COR-L47 (cell line): ENCODE results near the gene SMIM9.
"Not testable (repeated sequence)": the region's sequence is repeated elsewhere in the genome, so short reads cannot be mapped to it uniquely, and the experiment has no call there.

Experiments
- DNase-seq: peaks from one replicate; lab custom pipeline; 2025; lab: John Stamatoyannopoulos, UW

Gene SMIM9

DNA sequence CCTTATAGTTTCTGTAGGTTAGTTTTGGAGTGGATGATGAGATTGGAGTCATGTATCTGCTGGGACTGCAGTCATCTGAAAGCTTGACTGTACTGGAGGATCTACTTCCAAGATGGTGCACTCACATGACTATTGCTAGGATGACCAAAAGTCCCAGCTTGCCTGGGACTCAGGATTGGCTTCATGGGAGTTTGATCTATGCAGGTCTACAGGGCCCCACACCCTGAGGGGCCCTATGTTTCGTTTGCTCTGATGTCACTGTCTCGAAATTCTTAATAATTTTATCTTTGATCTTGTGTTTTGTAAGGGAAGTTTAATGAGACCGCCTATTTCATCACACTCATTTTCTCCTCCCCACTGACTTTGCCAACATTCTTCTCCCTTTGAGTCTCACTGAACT, at the start of gene SMIM9:
TSS of gene SMIM9 (minus strand) at position 101 of the 400 bp plus-strand sequence. CDS start 3,806 bp downstream, outside the sequence.
- DNase-seq: no peak

DNA sequence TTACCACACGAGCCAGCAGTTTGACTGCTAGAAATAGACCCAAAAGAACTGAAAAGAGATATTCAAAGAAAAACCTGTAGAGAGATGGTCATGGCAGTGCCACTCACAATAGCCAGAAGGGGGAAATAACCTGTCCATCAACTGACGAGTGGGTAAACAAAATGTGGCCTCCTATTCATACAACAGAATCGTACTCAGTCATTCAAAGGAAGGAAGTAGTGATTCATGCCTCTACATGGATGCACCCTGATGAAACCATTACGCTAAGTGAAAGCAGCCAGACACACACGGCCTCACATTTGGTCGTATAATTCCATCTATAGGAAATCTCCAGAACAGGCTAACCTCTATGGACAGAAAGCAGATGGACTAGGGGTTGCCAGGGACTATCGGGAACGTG, 49.6 kb upstream of the SMIM9 start:
- DNase-seq: not testable (repeated sequence)

DNA sequence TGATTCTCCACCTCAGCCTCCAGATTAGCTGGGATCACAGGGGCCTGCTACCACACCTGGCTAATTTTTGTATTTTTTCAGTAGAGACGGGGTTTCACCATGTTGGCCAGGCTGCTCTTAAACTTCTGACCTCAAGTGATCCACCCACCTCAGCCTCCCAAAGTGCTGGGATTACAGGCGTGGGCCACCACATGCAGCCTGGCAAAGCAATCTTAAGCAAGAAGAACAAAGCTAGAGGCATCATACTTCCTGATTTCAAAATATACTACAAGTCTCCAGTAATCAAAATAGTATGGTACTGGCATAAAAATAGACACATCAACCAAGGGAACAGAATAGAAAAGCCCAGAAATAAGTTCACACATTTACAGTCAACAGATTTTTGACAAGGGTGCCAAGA, 38.9 kb upstream of the SMIM9 start:
- no peak for DNase-seq

DNA sequence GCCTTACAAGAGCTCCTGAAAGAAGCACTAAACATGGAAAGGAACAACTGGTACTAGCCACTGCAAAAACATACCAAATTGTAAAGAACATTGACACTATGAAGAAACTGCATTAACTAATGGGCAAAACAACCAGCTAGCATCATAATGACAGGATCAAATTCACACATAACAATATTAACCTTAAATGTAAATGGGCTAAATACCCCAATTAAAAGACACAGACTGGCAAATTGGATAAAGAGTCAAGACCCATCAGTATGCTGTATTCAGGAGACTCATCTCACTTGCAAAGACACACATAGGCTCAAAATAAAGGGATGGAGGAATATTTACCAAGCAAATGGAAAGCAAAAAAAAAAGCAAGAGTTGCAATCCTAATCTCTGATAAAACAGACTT, 34.1 kb upstream of the SMIM9 start:
- not testable (repeated sequence) for DNase-seq

DNA sequence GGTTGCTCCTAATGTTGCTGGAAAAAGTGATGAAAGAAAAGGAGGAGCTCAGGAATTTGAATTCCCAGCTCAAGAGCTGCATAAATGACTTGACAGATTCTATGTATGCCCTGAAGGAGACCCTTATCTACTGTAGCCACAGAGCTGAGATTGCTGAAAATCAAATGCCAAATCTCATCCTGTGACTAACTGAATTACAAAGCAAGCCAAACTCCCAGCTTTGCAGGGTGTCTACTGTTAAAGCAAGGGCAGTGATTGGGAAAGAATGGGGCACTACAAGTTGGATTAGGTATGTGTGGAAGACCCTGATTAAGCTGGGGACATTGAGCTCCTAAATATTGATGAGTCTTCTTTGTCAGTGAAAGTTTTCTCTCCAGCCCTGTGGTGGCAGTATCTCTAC, 20.8 kb upstream of the SMIM9 start:
- no peak for DNase-seq

DNA sequence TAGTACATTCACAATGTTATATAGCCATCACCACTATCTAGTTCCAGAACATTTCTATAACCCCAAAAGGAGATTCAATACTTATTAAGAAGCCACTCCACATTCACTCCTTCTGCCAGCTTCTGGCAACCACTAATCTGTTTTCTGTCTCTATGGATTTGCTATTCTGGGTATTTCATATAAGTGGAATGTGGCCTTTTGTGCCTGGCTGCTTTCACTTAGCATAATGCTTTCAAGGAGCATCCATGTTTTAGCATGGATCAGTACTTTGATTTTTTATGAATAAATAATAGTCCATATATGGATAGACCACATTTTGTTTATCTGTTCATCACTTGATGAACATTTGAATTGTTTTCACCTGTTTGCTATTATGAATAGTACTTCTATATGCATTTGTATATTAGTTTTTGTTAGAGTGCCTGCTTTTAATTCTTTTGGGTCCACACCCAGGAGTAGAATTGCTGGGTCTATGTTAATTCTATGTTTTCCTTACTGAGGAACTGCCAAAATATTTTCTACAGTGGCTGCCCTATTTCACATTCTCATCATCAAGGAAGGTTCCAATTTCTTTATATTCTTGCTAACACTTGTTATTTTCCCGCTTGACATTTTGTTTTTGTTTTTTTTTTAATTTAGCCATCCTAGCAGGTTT, 16.6 kb upstream of the SMIM9 start:
- no peak for DNase-seq

DNA sequence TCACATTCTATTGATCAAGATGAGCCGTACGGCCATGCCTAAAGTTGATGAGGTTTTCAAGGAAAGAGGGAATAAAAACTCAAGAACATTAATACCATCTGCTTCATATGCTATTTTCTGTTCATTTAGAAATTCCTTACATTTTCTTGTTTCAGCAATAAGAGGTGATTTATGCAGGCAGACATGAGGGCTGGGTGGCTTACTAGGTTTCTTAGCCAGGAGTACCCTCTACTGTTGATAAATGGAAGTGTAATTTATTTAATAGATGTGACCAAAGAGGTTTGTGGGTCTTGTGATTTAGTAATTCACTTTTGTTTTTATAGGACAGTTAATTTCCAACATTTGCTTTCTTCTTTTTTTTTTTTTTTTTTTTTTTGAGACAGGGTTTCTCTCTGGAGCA, 6.4 kb upstream of the SMIM9 start:
- peak; percentile 17 for DNase-seq

DNA sequence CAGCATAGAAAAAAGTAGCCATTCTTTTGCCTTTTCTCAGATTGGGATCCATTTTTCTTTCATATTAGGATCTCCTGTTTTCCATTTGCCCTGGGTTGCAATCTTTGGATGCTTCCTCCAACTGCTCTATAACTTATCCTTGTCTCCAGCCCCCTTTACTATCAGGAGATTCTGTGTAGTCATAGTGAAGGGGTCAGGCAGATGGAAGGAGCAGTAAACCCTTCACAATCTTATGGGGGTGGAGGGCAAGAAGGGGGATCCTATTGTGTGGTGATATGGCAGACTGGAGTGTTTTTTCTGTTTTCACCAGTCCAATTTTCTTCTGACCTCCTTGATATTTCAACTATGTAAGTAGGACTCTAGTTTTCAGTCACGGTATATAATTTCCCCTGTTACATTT, 1.7 kb upstream of the SMIM9 start:
- DNase-seq: no peak

DNA sequence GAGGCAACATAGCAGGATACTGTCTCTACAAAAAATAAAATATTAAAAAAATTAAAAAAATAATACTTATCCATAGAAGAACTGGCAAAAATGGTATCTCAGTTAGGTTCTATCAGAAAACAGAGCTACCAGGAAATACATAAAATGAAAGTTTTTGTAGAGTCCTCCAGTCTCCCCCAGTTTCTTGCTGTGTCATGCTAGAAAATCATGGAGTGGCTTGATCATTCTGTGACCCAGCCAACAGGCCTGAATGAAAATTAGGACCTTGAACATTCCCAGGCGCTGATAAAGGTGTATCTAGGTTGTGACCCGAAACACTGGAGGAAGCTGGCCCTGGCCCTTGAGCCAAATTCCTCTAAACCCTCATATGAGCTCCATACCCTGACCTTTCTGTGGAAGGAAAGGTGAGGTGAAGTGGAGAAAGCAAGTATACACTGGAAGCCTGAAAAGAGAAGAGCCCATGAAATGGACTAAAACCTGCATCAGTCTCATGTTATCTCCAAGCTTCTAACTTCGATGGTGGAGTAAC, 652 bp downstream of the SMIM9 start:
- no peak for DNase-seq

DNA sequence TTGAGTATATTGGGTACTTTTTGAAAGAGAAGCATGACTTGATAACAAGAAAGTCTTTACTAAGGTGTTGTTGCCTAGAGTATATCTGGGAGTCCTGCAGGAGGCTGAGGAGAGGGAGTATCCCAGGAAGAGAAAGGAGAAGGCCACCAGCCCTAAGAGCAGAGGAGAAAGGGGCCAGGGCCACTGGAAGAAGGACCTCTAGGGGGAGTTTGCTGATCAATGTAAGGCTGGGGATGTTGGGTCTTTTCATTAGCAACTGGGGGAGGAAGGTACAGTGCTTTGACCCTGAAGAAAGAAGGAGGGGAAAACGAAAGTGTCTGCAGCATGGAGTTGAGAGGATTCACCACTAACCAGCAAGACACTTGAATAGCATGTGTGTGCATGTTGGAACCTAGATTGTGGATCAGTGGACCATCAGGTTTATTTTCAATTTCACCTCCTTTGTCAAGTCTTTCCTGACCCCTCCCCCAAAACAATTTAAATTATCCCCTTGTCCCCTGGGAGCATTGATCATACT, 4.5 kb downstream of the SMIM9 start:
- no peak for DNase-seq

DNA sequence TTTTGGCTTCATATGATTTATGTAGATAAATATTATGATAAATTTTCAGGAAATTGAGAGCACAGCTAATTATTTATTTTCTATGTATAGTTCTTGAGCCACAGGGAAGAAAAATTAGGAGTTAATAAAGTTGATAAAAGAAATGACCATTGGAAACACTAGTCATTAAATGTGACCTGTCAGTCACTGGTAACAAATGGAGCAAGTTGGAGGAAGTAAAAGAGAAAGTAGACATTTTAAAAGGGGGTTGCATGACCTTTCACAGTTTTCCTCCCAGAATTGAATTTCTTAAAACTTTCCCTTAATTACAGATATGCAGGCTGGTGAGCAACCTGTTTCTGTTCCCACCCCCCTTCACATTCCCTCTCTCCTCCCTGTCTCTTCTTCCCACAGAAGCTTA, 5.3 kb downstream of the SMIM9 start:
- DNase-seq: no peak

DNA sequence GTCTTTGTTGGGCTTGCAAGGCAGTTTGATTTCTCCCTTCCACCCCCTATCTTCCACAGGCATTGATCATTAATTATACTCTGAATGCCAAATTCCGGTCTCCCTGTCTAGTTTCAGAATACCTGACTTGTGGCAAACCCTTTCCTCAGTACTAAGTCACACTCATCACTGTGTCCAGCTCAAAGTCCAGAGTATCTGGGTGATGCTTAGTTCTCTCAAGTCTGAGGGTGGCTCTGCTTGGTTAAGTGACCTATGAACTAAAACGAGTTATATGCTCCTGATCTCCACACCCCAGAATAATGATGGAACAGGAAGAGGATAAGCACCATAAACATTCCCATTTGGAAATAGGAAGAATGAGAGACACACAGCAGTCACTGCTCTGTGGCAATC, 6.5 kb downstream of the SMIM9 start:
- DNase-seq: no peak

DNA sequence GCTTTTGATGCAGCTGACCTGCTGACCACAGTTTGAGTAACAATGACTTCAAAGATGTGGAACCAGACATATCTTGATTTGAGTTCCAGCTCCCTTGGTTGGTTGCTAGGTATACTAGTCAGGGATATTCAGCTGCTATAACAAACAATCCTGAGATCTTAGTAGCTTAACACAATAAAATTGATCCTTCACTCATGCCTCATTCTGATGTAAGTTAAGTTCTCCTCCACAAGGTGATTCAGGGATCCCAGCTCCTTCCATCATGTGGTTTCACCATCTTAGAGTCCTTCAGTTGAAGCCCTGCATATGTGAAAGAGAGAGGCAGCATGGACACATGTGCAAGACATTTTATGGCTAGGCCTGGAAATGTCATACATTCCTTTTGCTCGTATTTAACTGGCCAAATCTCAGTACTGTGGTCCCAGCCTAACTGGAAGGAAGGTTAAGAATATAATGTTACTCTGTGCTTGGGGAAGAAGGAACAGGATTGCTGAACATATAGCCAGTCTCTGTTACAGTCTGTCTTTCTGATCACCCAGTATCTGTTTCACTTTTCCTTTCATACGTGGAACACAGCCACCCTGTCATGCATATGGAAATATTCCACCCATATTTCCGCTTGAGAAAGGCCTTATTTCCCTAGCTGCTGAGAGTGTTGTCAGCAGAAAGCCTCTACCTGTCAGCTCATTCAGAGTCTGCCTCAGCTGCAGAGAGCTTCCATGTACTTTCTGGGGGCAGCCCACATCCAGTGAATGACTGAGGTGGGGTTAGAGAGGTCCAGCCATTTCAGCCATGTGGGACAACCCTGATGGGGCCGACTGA, 7.1 kb downstream of the SMIM9 start:
- no peak for DNase-seq

DNA sequence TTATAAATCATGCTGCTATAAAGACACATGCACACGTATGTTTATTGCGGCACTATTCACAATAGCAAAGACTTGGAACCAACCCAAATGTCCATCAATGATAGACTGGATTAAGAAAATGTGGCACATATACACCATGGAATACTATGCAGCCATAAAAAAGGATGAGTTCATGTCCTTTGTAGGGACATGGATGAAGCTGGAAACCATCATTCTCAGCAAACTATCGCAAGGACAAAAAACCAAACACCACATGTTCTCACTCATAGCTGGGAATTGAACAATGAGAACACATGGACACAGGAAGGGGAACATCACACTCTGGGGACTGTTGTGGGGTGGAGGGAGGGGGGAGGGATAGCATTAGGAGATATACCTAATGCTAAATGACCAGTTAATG, 8.9 kb downstream of the SMIM9 start:
- DNase-seq: not testable (repeated sequence)

DNA sequence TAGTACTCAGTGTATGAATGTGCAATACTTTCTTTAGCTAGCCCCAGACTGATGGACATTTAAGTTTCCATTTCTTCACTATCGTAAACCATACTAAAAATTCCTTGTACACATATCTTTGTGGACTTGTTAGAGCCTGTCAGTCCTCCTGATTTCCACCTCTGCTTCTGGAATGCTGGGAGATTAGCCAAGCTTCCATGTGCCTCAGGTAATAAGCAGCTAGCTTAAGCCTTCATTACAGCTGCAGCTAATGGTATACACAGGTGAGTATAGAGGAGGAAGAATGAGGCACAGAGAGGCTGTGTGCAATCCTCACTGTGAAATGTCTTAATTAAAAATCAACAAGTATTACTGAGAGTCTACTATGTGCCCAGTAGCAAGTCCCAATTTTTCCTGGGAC, 9.8 kb downstream of the SMIM9 start:
- no peak for DNase-seq

DNA sequence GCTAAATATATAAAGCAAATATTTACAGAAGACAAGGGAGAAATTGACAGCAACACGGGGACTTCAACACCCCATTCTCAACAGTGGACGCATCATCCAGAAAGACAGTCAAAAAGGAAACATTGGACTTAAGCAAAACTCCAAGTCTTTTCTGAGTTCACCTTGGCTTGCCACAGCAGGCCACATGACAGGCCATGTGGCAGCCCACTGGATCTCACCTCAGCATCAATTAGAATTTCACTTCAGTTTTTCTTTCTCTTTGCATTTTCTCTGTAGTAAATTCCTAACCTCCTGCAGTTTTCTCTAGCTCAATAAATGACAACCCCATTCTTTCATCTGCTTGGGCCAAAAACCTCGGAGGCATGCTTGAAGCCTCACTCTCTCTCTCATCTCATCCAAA, 12.4 kb downstream of the SMIM9 start:
- DNase-seq: no peak

DNA sequence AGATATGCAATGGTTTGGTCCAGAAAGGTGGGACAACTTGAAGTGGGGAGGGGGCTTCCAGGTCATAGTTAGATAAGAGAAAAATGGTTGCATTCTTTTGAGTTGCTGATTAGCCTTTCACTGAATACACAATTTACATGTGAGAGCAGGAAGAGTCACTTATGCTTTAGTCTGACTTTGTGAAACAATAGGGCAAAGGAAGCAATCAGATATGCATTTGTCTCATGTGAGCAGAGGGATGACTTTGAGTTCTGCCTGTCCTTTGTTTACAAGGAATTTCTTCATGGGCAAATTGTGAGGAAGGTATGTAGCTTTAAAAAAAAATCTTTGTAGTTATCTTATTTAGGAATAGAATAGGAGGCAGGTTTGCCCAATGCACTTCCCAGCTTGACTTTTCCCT, 12.9 kb downstream of the SMIM9 start:
- DNase-seq: no peak

DNA sequence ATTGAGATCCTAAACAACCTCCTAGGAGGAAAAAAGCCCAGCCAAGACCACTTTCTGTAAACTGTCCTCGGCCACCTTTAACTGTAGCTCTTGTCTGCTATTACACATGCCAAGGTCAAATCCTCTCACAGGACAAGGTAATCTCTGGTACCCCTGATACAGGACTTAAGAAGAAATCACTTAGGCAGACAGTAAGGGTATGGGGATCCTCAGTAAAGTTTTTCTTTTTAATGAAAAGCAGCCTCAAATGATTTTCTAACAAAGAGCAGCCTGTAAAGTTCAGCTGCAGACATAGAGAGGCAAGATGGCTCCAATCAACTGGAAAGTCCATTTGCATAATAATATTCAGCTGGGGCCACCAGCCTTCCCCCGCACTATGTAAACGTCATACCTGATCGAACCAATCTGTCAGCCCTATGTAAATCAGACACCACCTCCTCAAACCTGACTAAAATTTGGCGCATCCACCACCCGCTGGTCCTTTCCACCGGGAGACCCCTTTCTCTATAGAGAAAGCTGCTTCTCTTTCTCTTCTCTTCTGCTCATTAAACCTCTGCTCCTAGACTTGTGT, 14.6 kb downstream of the SMIM9 start:
- DNase-seq: no peak

DNA sequence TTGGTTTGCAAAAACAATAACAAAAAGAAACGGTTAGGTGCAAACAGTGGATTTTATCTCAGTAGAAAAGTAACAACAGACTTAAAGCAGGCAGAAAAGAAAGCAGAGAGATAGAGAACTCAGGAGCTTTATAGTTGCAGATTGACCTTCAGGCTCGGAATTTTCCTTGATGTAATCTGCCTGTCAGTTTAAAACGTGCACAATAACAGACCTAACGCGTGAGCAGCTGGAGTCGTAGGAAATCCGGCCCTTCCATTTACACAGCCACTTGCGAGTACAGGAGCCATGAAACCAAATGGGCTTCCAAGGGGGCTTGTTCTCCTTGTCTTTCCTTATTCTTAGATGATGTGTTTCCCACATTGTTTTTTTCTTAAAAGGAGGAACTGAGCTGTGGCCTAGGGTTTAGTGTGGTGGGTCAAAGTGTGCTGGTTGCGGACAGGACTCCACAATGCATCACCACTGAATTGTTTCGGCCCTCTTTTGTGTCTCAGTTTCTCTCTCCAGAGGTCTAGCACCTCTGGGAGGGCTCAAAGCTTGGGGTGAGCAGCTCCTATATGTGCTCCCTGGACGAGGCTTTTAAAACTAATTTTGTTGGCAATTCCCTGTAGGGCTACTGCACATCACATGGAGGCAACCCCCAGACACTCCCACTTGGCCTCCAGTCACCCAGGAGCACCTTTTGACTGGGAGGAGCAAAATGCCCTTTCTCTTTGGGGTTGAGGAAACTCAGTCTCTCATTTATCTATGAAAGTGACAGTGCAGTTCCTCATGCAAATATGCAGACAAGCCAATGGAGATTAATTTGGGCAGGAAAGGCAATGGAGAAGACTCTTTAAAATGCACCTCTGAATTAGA, 15.3 kb downstream of the SMIM9 start:
- no peak for DNase-seq

DNA sequence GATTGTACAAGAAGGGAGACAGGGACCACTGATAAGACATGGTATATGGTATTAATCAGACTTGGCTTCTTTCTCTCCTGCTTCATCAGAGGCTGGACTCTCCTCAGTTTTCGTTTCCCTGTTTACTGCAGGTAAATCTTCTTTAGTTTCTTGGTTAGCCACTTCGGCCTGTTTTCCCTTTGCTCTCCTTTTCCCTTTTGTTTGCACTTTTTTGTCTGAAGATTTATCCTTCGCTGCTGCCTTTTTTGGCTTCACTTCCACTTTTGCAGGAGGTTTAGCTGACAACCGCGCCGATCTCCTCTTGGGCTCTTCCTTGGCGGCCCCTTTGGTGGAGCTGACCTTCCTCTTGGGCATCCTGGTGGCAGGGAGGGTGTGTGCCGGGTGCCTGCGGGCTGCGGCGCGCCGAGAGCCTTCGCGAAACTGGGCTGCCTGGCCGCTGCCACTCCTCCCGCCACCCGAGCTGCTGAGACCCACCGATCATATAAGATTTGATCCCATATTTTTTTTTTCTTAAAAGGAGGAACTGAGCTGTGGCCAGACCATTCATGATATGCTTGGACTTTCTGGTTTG, 17.3 kb downstream of the SMIM9 start:
- not testable (repeated sequence) for DNase-seq

DNA sequence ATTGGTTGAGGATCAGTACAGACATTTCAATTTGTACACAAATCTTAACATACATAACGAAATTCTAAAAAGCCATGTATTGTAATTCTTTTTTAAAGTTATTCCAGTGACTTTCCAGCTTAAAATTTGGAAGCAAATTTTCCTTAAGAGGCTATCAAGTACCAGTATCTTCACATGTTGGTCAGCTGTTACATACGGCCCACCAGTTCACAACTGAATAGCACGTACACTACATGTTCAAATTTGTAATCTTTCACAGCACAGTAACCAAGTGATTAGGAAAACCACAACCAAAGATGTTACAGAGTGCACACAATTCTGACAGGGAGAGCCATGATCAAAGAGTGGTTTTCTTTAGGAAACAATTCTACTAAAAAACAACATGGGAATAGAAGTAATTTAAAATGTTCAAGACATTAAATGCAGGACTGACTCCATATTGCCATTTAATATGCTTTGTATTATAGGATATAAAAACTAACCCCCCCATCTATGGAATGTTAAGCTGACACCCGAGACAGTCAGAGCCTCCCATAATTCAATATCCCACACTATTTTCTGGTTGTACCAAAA, 18.1 kb downstream of the SMIM9 start:
- DNase-seq: not testable (repeated sequence)
